ENCODE data around the gene FUOM. TPM values are rescaled to one million over a fixed set of nuclear protein-coding genes. Genes with fewer than 3 reads are reported as not detected.

The FUOM gene
- total RNA-seq, 1 donor from 2014 or later = 5.1 TPM

GRCh38 chr10:133385214-133385613, 27.4 kb upstream of the FUOM start:
- DNase-seq = no peak
- H3K27me3 ChIP-seq (ENCODE audit: low read depth) = no peaks in the 10 kb centered on the region
- H3K4me1 ChIP-seq = peaks cover 1% of the 10 kb centered on the region
- no peak for TF ChIP-seq CTCF (IDR thresholded peaks at IDR 0.05; ENCODE audit: borderline replicate concordance)
- no peaks in the 10 kb centered on the region for H3K9me3 ChIP-seq (replicated peaks)
- intact Hi-C loops (cut with micrococcal nuclease) = no loop called here
- H3K27ac ChIP-seq (replicated peaks) = no peak overlapping the region
- H3K4me3 ChIP-seq = no peak overlapping the region
- no peaks in the 10 kb centered on the region for H3K36me3 ChIP-seq

DNA sequence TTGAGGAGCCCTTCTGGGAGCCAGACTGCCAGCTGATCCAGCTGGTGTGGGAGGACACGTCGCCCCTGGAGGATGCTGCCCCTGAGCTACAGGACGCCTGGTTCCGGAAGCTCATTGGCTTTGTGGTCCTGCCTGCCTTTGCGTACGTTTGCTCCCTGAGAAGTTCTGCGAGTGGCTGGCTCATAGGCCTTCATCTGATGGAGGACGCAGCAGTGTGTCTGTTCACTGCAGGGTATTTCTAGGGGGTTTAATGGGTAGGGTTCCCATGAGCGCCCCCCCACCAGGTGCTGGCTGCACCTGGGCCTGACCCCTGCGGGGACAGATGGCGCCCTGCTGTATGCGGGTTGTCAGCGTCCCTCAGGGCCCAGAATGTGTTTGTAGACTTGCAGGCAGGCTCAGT, 26.3 kb upstream of the FUOM start:
- Histone ChIP-seq H3K27ac (replicated peaks) (no peak overlapping the region), H3K36me3 (no peaks in the 10 kb centered on the region), H3K4me1 (peaks cover 12% of the 10 kb centered on the region), H3K27me3 (ENCODE audit: low read depth) (no peaks in the 10 kb centered on the region), H3K4me3 (no peak overlapping the region), H3K9me3 (replicated peaks) (no peaks in the 10 kb centered on the region)
- intact Hi-C loops (cut with micrococcal nuclease) = no loop called here
- no peak for DNase-seq
- TF ChIP-seq CTCF (IDR thresholded peaks at IDR 0.05; ENCODE audit: borderline replicate concordance) = no peak

GRCh38 chr10:133383551-133383950, 25.7 kb upstream of the FUOM start:
- no peak overlapping the region for H3K4me3 ChIP-seq
- H3K9me3 ChIP-seq (replicated peaks) = no peaks in the 10 kb centered on the region
- H3K27me3 ChIP-seq (ENCODE audit: low read depth) = no peaks in the 10 kb centered on the region
- TF ChIP-seq CTCF (IDR thresholded peaks at IDR 0.05; ENCODE audit: borderline replicate concordance) = no peak
- peaks cover 15% of the 10 kb centered on the region for H3K4me1 ChIP-seq
- no peak for DNase-seq
- intact Hi-C loops (cut with micrococcal nuclease) = no loop called here
- no peaks in the 10 kb centered on the region for H3K36me3 ChIP-seq
- H3K27ac ChIP-seq (replicated peaks) = no peak overlapping the region

- no peak overlapping the region for H3K27ac ChIP-seq (replicated peaks)
- no peak for TF ChIP-seq CTCF (IDR thresholded peaks at IDR 0.05; ENCODE audit: borderline replicate concordance)
- no peaks in the 10 kb centered on the region for H3K36me3 ChIP-seq
- intact Hi-C loops (cut with micrococcal nuclease) = no loop called here
- peaks cover 29% of the 10 kb centered on the region for H3K4me1 ChIP-seq
- H3K27me3 ChIP-seq (ENCODE audit: low read depth) = no peaks in the 10 kb centered on the region
- DNase-seq = no peak
- H3K4me3 ChIP-seq = no peak overlapping the region
- H3K9me3 ChIP-seq (replicated peaks) = no peaks in the 10 kb centered on the region
Measured at GRCh38 chr10:133381036-133381435, 23.2 kb upstream of the FUOM start.

DNA sequence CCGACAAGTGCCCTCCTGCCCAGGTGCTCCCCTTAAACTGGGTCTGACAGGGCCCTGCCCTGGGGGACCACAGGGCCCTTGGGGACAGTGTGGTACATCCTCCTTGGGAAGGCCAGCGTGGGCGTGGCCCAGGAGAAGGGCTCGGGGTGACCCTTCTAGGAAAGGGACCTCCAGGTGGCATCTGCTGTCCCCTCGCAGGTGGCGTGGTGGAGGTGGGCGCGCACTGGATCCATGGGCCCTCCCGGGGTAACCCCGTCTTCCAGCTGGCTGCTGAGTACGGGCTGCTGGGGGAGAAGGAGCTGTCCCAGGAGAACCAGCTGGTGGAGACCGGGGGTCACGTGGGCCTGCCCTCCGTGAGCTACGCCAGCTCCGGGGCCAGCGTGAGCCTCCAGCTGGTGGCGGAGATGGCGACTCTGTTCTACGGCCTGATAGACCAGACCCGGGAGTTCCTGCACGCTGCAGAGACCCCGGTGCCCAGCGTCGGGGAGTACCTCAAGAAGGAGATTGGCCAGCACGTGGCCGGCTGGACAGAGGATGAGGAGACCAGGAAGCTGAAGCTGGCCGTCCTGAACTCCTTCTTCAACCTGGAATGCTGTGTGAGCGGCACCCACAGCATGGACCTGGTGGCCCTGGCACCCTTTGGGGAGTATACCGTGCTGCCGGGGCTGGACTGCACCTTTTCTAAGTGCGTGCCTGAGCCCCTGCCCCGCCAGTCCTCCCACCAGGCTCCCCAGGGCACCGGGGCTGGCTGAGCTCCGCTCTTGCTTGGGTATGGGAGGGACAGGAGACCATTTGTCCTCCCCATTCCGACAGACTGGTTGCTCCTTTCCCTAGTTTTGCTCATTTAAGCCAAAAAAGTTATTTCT, 22.2 kb upstream of the FUOM start:
- intact Hi-C loops (cut with micrococcal nuclease) = no loop called here
- H3K4me1 ChIP-seq = peaks cover 29% of the 10 kb centered on the region
- no peaks in the 10 kb centered on the region for H3K36me3 ChIP-seq
- H3K27ac ChIP-seq (replicated peaks) = peak overlapping the region; percentile 82
- H3K27me3 ChIP-seq (ENCODE audit: low read depth) = no peaks in the 10 kb centered on the region
- DNase-seq = no peak
- H3K4me3 ChIP-seq = peak overlapping the region; percentile 86
- H3K9me3 ChIP-seq (replicated peaks) = no peaks in the 10 kb centered on the region
- TF ChIP-seq CTCF (IDR thresholded peaks at IDR 0.05; ENCODE audit: borderline replicate concordance) = no peak

Data from left ventricle myocardium inferior (tissue), 1 donor.